GM18870 (cell line): ENCODE data around the gene ALKBH6.
"Not testable (repeated sequence)": the region's sequence is repeated elsewhere in the genome, so short reads cannot be mapped to it uniquely, and the experiment has no call there.

Source experiments
- ATAC-seq: cut with Tn5 transposase; IDR thresholded peaks from one replicate; pipeline ENCODE4 v1.9.1; 2021; ENCODE audit warnings: moderate library complexity; ENCODE audit not compliant: unreplicated experiment

The ALKBH6 gene

GRCh38 chr19:35993923-35994598 lies 20.0 kb downstream of the ALKBH6 start:
- ATAC-seq, result no peak

GRCh38 chr19:35992907-35993765 lies 20.9 kb downstream of the ALKBH6 start:
- no peak for ATAC-seq

- no peak for ATAC-seq
Measured at GRCh38 chr19:35991731-35992450, 22.1 kb downstream of the ALKBH6 start.

GRCh38 chr19:35990771-35991730 lies 23.0 kb downstream of the ALKBH6 start:
- no peak for ATAC-seq

- ATAC-seq, result no peak
Measured at GRCh38 chr19:35990156-35990555, 23.9 kb downstream of the ALKBH6 start.

GRCh38 chr19:35988824-35989223 lies 25.2 kb downstream of the ALKBH6 start:
- no peak for ATAC-seq

GRCh38 chr19:35987571-35987896 lies 26.5 kb downstream of the ALKBH6 start:
- no peak for ATAC-seq

- no peak for ATAC-seq
Measured at GRCh38 chr19:35986664-35987570, 27.1 kb downstream of the ALKBH6 start.

- no peak for ATAC-seq
Measured at GRCh38 chr19:35986111-35986510, 27.9 kb downstream of the ALKBH6 start.

- no peak for ATAC-seq
Measured at GRCh38 chr19:35983177-35983576, 30.8 kb downstream of the ALKBH6 start.

GRCh38 chr19:35980997-35981396 lies 33.0 kb downstream of the ALKBH6 start:
- ATAC-seq, result not testable (repeated sequence)

GRCh38 chr19:35978832-35979365 lies 35.1 kb downstream of the ALKBH6 start:
- ATAC-seq, result no peak

GRCh38 chr19:35978271-35978670 lies 35.7 kb downstream of the ALKBH6 start:
- ATAC-seq, result no peak

- ATAC-seq, result no peak
Measured at GRCh38 chr19:35977446-35978222, 36.4 kb downstream of the ALKBH6 start.

- ATAC-seq, result no peak
Measured at GRCh38 chr19:35975608-35976214, 38.3 kb downstream of the ALKBH6 start.

- ATAC-seq, result no peak
Measured at GRCh38 chr19:35973487-35973886, 40.5 kb downstream of the ALKBH6 start.

- ATAC-seq, result no peak
Measured at GRCh38 chr19:35966771-35967170, 47.2 kb downstream of the ALKBH6 start.

- no peak for ATAC-seq
Measured at GRCh38 chr19:35963514-35963913, 50.5 kb downstream of the ALKBH6 start.
